SU-DHL-6 (cell line): ENCODE data around the gene MAPK8.

Experiments
- H2AFZ ChIP-seq: fragments of 200-600 bp; sonication (generic); 2 replicates; pipeline ENCODE4 v1.6.1; 2014; ENCODE audit warnings: low read depth, mild to moderate bottlenecking, moderate library complexity, mixed read lengths, antibody characterized with exemption, low read length; ENCODE audit not compliant: severe bottlenecking
- H3F3A ChIP-seq: fragments of 200-600 bp; shearing (Covaris generic); 2 replicates; pipeline ENCODE4 v1.6.0; 2016; ENCODE audit warnings: antibody characterized with exemption, mild to moderate bottlenecking; ENCODE audit not compliant: insufficient read depth
- H3K27ac ChIP-seq: fragments of 200-600 bp; sonication (generic); 2 replicates; pipeline ENCODE4 v1.5.1; 2016; ENCODE audit warnings: low read depth, mild to moderate bottlenecking, low read length, moderate library complexity, mixed read lengths
- H3K27me3 ChIP-seq: fragments of 200-600 bp; sonication (generic), shearing (Covaris generic); 2 replicates; pipeline ENCODE4 v1.6.0; 2014; ENCODE audit warnings: mild to moderate bottlenecking, low read length
- H3K36me3 ChIP-seq: fragments of 200-600 bp; sonication (generic); 2 replicates; pipeline ENCODE4 v1.6.1; 2014; ENCODE audit warnings: mild to moderate bottlenecking, low read length, mixed read lengths
- H3K4me2 ChIP-seq: fragments of 300-600, 200-600 bp; shearing (Covaris generic), sonication (generic); 2 replicates; pipeline ENCODE4 v1.6.0; 2014; ENCODE audit warnings: low read length, low read depth, mild to moderate bottlenecking; ENCODE audit not compliant: poor library complexity, severe bottlenecking
- H3K4me3 ChIP-seq: fragments of 200-600 bp; sonication (generic); 2 replicates; pipeline ENCODE4 v1.5.1; 2014; ENCODE audit warnings: antibody characterized with exemption, low read length, mild to moderate bottlenecking, mixed read lengths; ENCODE audit not compliant: insufficient read depth, poor library complexity, severe bottlenecking
- H3K79me2 ChIP-seq: fragments of 200-600 bp; sonication (generic); 2 replicates; pipeline ENCODE4 v1.6.1; 2014; ENCODE audit warnings: mild to moderate bottlenecking, low read length, moderate library complexity; ENCODE audit not compliant: insufficient read depth
- H3K9ac ChIP-seq: fragments of 200-600 bp; sonication (generic); 2 replicates; pipeline ENCODE4 v1.7.0; 2014; ENCODE audit warnings: mild to moderate bottlenecking, low read length
- H3K9me2 ChIP-seq: fragments of 200-600 bp; sonication (generic); replicated peaks from 2 replicates; pipeline ENCODE4 v1.6.1; 2014; ENCODE audit warnings: low read length; ENCODE audit not compliant: insufficient read depth
- H3K9me3 ChIP-seq: fragments of 200-600 bp; sonication (generic); 2 replicates; pipeline ENCODE4 v1.6.1; 2014; ENCODE audit warnings: low read length, mixed read lengths; ENCODE audit not compliant: insufficient read depth
- H4K20me1 ChIP-seq: fragments of 200-600 bp; sonication (generic); 2 replicates; pipeline ENCODE4 v1.6.1; 2014; ENCODE audit warnings: low read depth, mild to moderate bottlenecking, antibody characterized with exemption, low read length, moderate library complexity, mixed read lengths
- CTCF ChIP-seq: fragments of 200-600 bp; sonication (generic); IDR thresholded peaks from one replicate; pipeline ENCODE4 v1.5.1; 2017; ENCODE audit warnings: antibody characterized with exemption, mild to moderate bottlenecking, low read length, moderate library complexity; ENCODE audit not compliant: insufficient read depth, poor library complexity, severe bottlenecking
- EZH2phosphoT487 ChIP-seq: fragments of 200-600 bp; sonication (generic), shearing (Covaris generic); conservative IDR thresholded peaks from 2 replicates; pipeline ENCODE4 v1.6.1; 2018; ENCODE audit warnings: mild to moderate bottlenecking, antibody characterized with exemption, low read length, moderate library complexity, mixed read lengths

MAPK8 gene

GRCh38 chr10:48404646-48405045 is 98.2 kb downstream of the MAPK8 start:
- H3K4me2 ChIP-seq = no peak overlapping the region
- H3K27ac ChIP-seq = no peak overlapping the region
- no peaks in the 10 kb centered on the region for H3F3A ChIP-seq

GRCh38 chr10:48406204-48406603 is 99.7 kb downstream of the MAPK8 start:
- no peaks in the 10 kb centered on the region for H3K36me3 ChIP-seq
- H3K4me2 ChIP-seq = no peak overlapping the region
- no peaks in the 10 kb centered on the region for H3K79me2 ChIP-seq
- no peaks in the 10 kb centered on the region for H3K9me3 ChIP-seq
- no peaks in the 10 kb centered on the region for H3F3A ChIP-seq
- H3K9me2 ChIP-seq = no peaks in the 10 kb centered on the region
- 0 out of 2 replicates have a peak, but pooled peaks cover 3% of the 10 kb centered on the region for H4K20me1 ChIP-seq
- no peak overlapping the region for H3K9ac ChIP-seq
- no peak overlapping the region for H3K4me3 ChIP-seq
- TF ChIP-seq EZH2phosphoT487 = no peak
- no peak for TF ChIP-seq CTCF
- no peak overlapping the region for H3K27ac ChIP-seq
- H3K27me3 ChIP-seq = no peaks in the 10 kb centered on the region
- no peak overlapping the region for H2AFZ ChIP-seq

More at GRCh38 chr10:48404646-48405045, 98.2 kb downstream of the MAPK8 start:
- Histone ChIP-seq H3K9me2 (no peaks in the 10 kb centered on the region), H3K9me3 (no peaks in the 10 kb centered on the region), H4K20me1 (peaks cover 8% of the 10 kb centered on the region; the same call in 1 of the 2 replicates), H2AFZ (no peak overlapping the region), H3K36me3 (no peaks in the 10 kb centered on the region), H3K79me2 (no peaks in the 10 kb centered on the region), H3K27me3 (no peaks in the 10 kb centered on the region), H3K9ac (no peak overlapping the region), H3K4me3 (no peak overlapping the region)
- TF ChIP-seq CTCF = no peak
- no peak for TF ChIP-seq EZH2phosphoT487

- Histone ChIP-seq H3K9ac (no peak overlapping the region), H3K27ac (no peak overlapping the region), H2AFZ (no peak overlapping the region), H3K36me3 (no peaks in the 10 kb centered on the region), H4K20me1 (no peaks in the 10 kb centered on the region), H3K4me3 (no peak overlapping the region), H3K4me2 (no peak overlapping the region), H3K27me3 (no peaks in the 10 kb centered on the region), H3K9me3 (no peaks in the 10 kb centered on the region), H3K9me2 (no peaks in the 10 kb centered on the region), H3K79me2 (no peaks in the 10 kb centered on the region), H3F3A (no peaks in the 10 kb centered on the region)
- TF ChIP-seq CTCF (no peak), EZH2phosphoT487 (no peak)
These were observed 100.2 kb downstream of the MAPK8 start for GRCh38 chr10:48406658-48407057.

- no peaks in the 10 kb centered on the region for H3K79me2 ChIP-seq
- 0 out of 2 replicates have a peak, but pooled peaks cover 3% of the 10 kb centered on the region for H3K9me3 ChIP-seq
- no peak overlapping the region for H2AFZ ChIP-seq
- no peak overlapping the region for H3K9ac ChIP-seq
- H3F3A ChIP-seq = no peaks in the 10 kb centered on the region
- H3K9me2 ChIP-seq = no peaks in the 10 kb centered on the region
- TF ChIP-seq CTCF (no peak), EZH2phosphoT487 (no peak)
- H3K4me2 ChIP-seq = no peak overlapping the region
- no peaks in the 10 kb centered on the region for H3K27me3 ChIP-seq
- no peak overlapping the region for H3K27ac ChIP-seq
- H3K4me3 ChIP-seq = no peak overlapping the region
- no peaks in the 10 kb centered on the region for H4K20me1 ChIP-seq
- no peaks in the 10 kb centered on the region for H3K36me3 ChIP-seq
These were observed 104.0 kb downstream of the MAPK8 start for GRCh38 chr10:48410503-48410902.
